GM20431 (cell line): ENCODE measurements around the gene CREBBP.

Source experiments
- in situ Hi-C: fragments of 300-500 bp; cut with MseI, MboI; formaldehyde crosslinking; loops from one replicate; pipeline ENCODE4 v1.15.0; 2020; ENCODE audit warnings: low sequenced_read_pairs; ENCODE audit not compliant: unreplicated experiment

The CREBBP gene

GRCh38 chr16:3858801-3859200 lies 21.7 kb downstream of the CREBBP start:
- in situ Hi-C loops, result no loop called here

- in situ Hi-C loops, result no loop called here
Measured at GRCh38 chr16:3857189-3858043, 23.1 kb downstream of the CREBBP start.

- in situ Hi-C loops, result no loop called here
Measured at GRCh38 chr16:3856367-3857141, 24.0 kb downstream of the CREBBP start.

GRCh38 chr16:3854750-3855541 lies 25.6 kb downstream of the CREBBP start:
- in situ Hi-C loops, result no loop called here

GRCh38 chr16:3850544-3850899 lies 30.0 kb downstream of the CREBBP start:
- in situ Hi-C loops, result no loop called here

- in situ Hi-C loops, result no loop called here
Measured at GRCh38 chr16:3849751-3850543, 30.6 kb downstream of the CREBBP start.

- in situ Hi-C loops, result no loop called here
Measured at GRCh38 chr16:3846595-3847091, 33.9 kb downstream of the CREBBP start.

GRCh38 chr16:3846087-3846486 lies 34.4 kb downstream of the CREBBP start:
- in situ Hi-C loops, result no loop called here

GRCh38 chr16:3842994-3843393 lies 37.5 kb downstream of the CREBBP start:
- in situ Hi-C loops, result no loop called here

- in situ Hi-C loops, result no loop called here
Measured at GRCh38 chr16:3841729-3842508, 38.6 kb downstream of the CREBBP start.

GRCh38 chr16:3839402-3840184 lies 40.9 kb downstream of the CREBBP start:
- in situ Hi-C loops, result no loop called here

- in situ Hi-C loops, result no loop called here
Measured at GRCh38 chr16:3838600-3839401, 41.7 kb downstream of the CREBBP start.

GRCh38 chr16:3837851-3838586 lies 42.5 kb downstream of the CREBBP start:
- in situ Hi-C loops, result no loop called here

- in situ Hi-C loops, result no loop called here
Measured at GRCh38 chr16:3836641-3837040, 43.9 kb downstream of the CREBBP start.

- in situ Hi-C loops, result no loop called here
Measured at GRCh38 chr16:3835089-3835602, 45.4 kb downstream of the CREBBP start.

- in situ Hi-C loops, result no loop called here
Measured at GRCh38 chr16:3832668-3833067, 47.8 kb downstream of the CREBBP start.
